Subcutaneous adipose tissue (tissue), 4 donors: ENCODE data around the gene NFATC1. TPM values are rescaled to one million over a fixed set of nuclear protein-coding genes. Genes with fewer than 3 reads are reported as not detected.

ENCODE experiments used
- CTCF ChIP-seq: fragments of 450-650 bp; IDR thresholded peaks from one replicate; pipeline ENCODE4 v1.5.1; 2016; ENCODE audit warnings: low read depth, mild to moderate bottlenecking, control low read depth, antibody characterized with exemption, moderate library complexity
- total RNA-seq, 4 donors: library from RNA; depleted of rRNA; stranded (reverse); fragments of >200 nt; gene quantifications; one replicate each; pipeline ENCODE4 v1.1.0, GENCODE V29; 2016

Gene NFATC1
- total RNA-seq, 4 donors from 2014 or later = 9.8 to 17.2 (median 11.5) TPM

- TF ChIP-seq CTCF = no peak
Observed at GRCh38 chr18:79387214-79387613, 8.5 kb upstream of the NFATC1 start.

GRCh38 chr18:79387615-79388014 lies 8.1 kb upstream of the NFATC1 start:
- TF ChIP-seq CTCF = no peak

GRCh38 chr18:79388043-79388442 lies 7.7 kb upstream of the NFATC1 start:
- no peak for TF ChIP-seq CTCF

GRCh38 chr18:79389689-79390088 lies 6.0 kb upstream of the NFATC1 start:
- no peak for TF ChIP-seq CTCF

GRCh38 chr18:79392226-79392625 lies 3.5 kb upstream of the NFATC1 start:
- no peak for TF ChIP-seq CTCF

GRCh38 chr18:79393181-79393634 lies 2.5 kb upstream of the NFATC1 start:
- no peak for TF ChIP-seq CTCF

- TF ChIP-seq CTCF = no peak
Observed at GRCh38 chr18:79393635-79394533, 1.8 kb upstream of the NFATC1 start.
